Measurements from ENCODE around the gene ZNF83.
"Not testable (repeated sequence)": the region's sequence is repeated elsewhere in the genome, so short reads cannot be mapped to it uniquely, and the experiment has no call there.

The ZNF83 gene

DNA sequence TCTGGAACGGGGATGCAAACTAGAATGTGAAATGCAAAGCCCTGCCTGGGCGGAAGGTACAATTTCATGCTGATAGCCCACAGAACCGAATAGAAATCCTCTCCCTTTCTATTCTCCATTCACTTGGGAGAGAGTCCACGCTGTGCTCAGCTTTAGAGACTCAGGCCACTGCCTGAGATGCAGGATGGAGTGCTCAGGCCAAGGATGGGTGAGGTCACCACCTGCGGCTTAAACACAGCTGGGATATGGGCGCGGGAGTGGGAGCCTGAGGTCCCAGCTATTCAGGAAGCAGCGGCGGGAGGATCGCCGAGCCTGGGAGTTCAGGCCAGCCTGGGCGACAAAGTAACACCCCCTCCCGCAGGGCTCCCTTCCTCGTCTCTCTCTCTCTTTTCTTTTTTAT, 446 bp upstream of the ZNF83 start:
- DNase-seq, result peak; percentile 7

DNA sequence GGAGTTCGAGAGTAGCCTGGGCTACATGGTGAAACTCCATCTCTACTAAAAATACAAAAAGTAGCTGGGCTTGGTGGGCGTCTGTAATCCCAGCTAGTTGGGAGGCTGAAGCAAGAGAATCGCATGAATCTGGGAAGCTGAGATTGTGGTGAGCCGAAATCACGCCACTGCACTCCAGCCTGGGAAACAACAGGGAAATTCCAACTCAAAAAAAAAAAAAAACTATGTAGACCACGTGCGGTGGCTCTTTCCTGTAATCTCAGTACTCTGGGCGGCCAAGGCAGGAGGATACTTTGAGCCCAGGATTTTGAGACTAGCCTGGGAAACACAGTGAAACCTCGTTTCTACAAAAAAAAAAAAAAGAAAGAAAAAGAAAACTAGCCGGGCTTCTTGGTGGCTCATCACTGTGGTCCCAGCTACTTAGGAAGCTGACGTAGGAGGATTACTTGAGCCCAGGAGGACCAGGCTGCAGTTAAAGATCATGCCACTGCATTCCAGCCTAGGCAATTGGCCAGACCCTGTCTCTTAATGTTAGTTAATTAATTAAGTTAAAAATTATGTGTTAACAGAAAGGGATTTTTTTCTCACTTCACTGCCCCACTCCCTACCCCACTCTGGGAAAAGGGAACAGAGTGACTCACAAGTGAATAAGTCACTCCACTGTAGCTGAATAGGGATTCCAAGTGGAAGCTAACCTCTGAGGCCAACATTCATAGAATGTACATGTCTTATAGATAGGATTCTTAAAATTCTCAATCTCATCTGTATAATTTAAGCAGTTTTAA, 2.2 kb downstream of the ZNF83 start:
- DNase-seq, result no peak

DNA sequence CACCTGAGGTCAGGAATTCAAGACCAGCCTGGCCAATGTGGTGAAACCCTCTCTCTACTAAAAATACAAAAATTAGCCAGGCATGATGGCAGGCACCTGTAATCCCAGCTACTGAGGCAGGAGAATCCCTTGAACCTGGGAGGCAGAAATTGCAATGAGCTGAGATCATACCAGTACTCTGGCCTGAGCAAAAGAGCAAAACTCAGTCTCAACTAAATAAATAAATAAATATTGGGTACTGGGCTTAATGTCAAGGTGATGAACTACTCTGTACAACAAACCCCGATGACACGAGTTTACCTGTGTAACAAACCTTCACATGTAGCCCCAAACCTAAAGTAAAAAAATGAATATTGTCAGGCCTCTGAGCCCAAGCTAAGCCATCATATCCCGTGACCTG, 10.7 kb downstream of the ZNF83 start:
- DNase-seq, result not testable (repeated sequence)

DNA sequence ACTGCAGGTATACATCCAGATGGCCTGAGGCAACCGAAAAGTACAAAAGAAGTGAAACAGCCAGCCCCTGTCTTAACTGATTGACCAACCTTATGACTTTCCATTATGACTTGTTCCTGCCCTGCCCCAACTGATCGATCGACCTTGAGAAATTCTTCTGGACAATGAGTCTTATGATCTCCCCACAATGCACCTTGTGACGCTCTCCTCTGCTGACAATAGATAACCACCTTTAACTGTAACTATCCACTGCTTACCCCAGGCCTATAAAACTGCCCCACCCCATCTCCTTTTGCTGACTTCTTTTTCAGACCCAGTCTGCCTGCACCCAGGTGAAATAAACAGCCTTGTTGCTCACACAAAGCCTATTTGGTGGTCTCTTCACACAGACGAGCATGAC, 11.2 kb downstream of the ZNF83 start:
- no peak for DNase-seq

DNA sequence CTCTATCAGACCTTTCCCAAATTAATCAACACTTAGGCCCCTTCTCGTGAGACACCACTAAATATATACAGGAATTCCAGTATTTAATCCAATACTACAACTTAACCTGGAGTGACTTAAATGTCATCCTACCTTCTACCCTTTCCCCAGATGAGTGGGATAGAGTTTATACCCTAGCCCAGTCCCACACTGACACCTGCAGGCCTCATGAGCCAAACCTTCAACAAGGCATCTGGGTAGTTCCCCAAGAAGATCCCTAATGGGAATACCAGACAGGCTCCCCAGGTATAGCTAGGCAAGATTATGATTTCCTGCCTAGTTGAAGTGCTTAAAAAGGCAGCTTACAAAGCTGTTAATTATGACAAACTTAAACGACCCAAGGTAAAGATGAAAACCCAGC, 15.9 kb downstream of the ZNF83 start:
- DNase-seq, result no peak

GRCh38 chr19:52621376-52621775, 16.8 kb downstream of the ZNF83 start:
- no peak for DNase-seq

DNA sequence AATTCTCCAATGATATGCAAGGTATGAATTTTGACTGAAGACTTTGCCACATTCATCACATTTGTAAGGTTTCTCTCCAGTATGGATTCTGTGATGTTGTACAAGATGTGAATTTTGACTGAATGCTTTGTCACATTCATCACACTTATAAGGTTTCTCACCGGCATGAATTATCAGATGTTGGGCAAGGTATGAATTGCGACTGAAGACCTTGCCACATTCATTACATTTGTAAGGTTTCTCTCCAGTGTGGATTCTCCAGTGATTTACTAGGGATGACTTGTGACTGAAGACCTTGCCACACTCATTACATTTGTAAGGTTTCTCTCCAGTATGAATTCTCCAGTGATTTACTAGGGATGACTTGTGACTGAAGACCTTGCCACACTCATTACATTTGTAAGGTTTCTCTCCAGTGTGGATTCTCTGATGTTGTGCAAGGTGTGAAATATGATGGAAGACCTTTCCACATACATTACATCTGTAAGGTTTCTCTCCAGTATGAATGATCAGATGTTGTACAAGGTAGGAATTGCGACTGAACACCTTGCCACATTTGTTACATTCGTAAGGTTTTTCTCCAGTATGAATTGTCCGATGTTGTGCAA, 24.8 kb downstream of the ZNF83 start:
- no peak for DNase-seq

DNA sequence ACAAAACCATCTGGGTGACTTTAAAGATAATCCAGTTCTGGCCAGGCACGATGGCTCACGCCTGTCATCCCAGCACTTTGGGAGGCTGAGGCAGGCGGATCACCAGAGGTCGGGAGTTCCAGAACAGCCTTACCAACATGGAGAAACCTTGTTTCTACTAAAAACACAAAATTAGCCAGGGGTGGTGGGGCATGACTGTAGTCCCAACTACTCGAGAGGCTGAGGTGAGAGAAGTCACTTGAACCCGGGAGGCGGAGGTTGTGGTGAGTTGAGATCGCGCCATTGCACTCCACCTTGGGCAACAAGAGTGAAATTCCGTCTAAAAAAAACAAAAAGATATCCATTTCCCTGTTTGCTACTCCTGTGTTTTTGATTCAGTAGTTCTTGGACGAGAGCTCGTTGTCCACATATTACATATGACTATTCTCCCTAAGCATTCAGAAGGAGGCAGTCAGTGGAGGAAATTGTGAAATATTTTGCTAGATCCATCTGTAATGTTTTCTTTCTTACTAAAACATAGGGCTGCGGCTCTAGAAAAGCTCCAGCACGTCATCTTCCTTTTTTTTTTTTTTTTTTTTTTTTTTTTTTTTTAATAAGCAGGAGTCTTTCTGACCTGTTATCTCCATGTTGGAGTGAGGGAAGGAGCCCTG, 34.5 kb downstream of the ZNF83 start:
- no peak for DNase-seq

GRCh38 chr19:52602941-52603340, 35.2 kb downstream of the ZNF83 start:
- DNase-seq, result no peak

GRCh38 chr19:52601974-52602366, 36.2 kb downstream of the ZNF83 start:
- not testable (repeated sequence) for DNase-seq

GRCh38 chr19:52601025-52601973, 36.9 kb downstream of the ZNF83 start:
- DNase-seq, result peak; percentile 94

DNA sequence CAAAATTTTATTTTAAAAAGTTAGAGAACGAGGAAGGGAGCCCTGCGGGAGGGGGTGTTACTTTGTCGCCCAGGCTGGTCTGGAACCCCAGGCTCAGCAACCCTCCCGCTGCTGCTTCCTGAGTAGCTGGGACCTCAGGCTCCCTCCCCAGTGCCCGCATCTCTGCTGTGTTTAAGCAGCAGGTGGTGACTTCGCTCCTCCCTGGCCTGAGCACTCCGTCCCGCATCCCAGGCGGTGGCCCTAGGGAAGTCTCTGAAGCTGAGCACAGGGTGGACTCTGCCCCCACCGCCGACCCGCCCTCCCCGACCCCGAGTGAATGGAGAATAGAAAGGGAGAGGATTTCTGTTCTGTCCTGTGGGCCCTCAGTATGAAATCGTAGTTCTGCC, 37.5 kb downstream of the ZNF83 start:
- no peak for DNase-seq

DNA sequence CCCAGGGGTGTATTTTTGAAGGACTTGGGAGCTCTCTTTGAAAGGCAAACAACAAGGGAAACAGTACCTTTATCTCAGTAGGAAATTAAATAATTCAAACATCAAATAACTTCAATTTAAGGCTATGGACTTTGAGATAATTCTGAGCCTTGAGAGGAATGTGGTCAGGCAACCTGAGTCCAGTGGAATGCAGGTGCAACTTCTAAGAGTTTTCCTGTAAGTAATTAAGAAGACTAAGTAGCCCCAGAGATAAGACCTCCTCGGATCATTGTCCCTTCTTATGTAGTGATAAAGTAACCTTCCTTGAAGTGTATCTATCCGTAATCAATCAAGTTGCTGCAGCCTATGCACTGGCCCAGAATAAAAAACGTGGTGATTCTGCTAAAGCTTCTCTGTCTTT, 38.9 kb downstream of the ZNF83 start:
- no peak for DNase-seq

DNA sequence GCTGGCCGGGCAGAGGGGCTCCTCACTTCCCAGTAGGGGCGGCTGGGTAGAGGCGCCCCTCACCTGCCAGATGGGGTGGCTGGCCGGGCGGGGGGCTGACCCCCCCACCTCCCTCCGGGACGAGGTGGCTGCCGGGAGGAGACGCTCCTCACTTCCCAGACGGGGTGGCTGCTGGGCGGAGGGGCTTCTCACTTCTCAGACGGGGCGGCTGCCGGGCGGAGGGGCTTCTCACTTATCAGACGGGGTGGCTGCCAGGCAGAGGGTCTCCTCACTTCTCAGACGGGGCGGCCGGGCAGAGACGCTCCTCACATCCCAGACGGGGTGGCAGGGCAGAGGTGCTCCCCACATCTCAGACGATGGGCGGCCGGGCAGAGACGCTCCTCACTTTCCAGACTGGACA, 44.7 kb downstream of the ZNF83 start:
- not testable (repeated sequence) for DNase-seq

DNA sequence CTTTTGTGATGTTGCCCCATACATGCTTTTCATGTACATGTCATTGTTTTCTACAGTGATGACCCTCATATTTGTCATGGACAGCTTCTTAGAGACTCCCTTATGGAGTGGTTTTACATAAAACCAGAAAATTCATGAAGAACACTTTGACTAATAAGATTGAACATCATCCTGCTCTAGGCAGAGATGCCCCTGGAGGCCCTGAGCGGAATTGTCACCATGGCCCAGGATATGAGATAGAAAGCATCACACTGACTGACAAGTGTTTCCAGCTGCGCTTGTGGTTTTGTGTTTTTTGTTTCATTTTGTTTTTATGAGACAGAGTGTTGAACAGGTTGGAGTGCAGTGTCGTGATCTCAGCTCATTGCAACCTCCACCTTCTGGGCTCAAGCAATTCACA, 45.9 kb downstream of the ZNF83 start:
- DNase-seq, result no peak

- no peak for DNase-seq
These were observed 47.4 kb downstream of the ZNF83 start for GRCh38 chr19:52590728-52591127.

DNA sequence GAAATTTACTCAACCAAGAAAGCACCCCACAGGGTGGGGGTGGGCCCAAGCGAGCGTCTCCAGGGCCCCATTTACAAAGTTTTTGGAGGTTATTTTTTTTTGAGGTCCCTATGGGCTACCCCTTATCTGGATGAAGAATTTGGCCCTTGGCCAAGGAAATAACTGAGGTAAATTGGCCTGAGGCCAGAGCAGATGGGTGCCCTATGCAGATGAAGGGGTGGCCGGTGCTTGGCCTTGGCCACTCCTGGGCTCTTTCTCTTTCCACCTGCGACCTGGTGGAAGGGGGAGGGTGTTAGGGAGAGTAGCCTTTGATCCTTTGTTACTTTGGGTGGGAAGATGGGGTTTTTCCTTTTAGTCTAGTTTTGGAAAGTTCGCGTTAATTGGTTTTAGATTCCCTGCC, 52.6 kb downstream of the ZNF83 start:
- DNase-seq, result no peak

DNA sequence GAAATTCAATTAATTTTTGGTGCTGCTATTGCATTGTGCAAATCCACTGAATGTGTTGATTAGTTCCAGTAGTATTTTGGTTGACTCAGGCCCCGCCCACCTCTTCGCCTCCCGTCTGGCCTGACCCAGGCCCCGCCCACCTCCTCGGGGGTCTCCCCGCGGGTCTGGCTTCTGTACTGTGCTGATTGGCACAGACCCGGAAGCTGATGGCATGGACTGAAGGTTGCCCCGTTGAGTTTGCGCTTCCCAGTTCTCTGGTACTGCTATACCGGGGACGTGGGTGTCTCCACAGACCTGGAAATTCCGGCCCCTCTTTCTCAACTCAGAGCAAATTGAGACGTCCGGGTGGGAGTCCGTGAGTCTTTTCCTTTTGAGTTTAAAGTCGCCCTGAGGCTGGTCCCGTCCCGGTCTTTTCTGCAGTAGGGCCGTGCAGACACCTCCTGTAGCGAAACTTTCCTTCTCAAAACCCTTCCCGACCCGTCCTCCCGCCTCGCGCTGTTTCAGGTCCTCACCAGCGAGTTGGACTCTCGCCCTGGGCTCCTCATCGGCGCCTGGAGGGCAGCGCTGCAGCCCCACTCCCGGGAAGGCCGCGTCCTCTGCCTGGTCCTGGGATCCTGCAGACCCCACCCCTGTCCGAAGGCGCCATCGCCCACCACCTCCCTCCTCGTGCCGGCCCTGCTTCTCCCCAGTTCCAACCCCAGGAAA, 53.3 kb downstream of the ZNF83 start:
- no peak for DNase-seq

GRCh38 chr19:52570000-52570861, 67.9 kb downstream of the ZNF83 start, which contains the start of gene ZNF701:
Gene ZNF701, plus strand, starts transcription at chr19:52570287. Its CDS starts 3,861 bp downstream, at chr19:52574148.
- peak; percentile 95 for DNase-seq

DNA sequence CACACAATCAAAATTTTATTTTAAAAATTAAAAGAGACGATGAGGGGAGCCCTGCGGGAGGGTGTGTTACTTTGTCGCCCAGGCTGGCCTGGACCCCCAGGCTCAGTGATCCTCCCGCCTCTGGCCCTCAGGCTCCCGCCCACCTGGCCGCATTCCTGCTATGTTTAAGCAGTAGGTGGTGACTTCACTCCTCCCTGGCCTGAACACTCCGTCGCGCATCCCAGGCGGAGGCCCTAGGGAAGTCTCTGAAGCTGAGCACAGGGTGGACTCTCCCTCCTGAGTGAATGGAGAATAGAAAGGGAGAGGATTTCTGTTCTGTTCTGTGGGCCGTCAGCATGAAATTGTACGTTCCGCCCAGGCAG, 68.5 kb downstream of the ZNF83 start:
- not testable (repeated sequence) for DNase-seq

DNA sequence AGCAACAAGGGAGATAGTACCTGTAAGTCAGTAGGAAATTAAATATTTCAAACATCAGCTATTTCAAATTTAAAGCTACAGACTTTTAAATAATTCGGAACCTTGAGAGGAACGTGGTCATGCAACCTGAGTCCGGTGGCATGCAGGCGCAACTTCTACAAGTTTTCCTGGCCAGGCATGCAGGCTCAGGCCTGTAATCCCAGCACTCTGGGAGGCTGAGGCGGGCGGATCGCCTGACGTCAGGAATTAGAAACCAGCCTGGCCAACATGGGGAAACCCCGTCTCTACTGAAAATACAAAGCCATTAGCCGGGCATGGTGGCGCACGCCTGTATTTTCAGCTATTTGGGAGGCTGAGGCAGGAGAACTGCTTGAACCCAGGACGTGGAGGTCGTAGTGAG, 70.2 kb downstream of the ZNF83 start:
- DNase-seq, result no peak
